ENCODE results near the gene PRR5. TPM values are rescaled to one million over a fixed set of nuclear protein-coding genes. Genes with fewer than 3 reads are reported as not detected.

Gene PRR5
- total RNA-seq, 1 experiment from 2014 or later: 11.8 TPM

DNA sequence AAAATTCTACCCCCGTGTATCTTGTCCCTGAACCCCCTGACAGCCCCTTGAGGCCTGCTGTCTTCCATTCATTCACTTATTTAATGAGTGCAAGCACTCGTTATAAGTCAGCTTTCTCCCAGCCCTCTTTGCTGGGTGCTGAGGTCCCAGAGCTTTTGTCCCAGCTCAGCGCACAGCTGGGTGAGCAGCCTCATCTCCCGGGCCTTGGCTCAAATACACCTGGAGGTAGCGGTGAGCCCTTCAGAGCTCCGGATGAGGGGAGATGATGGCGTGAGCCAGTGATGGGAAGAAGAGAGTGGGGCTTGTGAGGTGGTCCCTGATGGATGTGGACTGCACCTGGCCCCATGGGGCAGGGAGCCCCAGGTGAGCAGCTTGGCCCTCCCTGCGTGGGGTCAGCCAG lies 32.3 kb downstream of the PRR5 start:
- Histone ChIP-seq H3K4me1 (ENCODE audit: insufficient read depth, low read length) (no peaks in the 10 kb centered on the region; the same call in 1 of the 2 replicates), H3K14ac (ENCODE audit: insufficient read depth, low read length) (no peak overlapping the region; the same call in 1 of the 2 replicates), H3T11ph (ENCODE audit: low read length) (no peak overlapping the region), H2BK5ac (ENCODE audit: insufficient read length, low read length) (no peak overlapping the region), H2BK20ac (ENCODE audit: low read depth, low read length, poor library complexity, severe bottlenecking) (no peak overlapping the region), H3K18ac (ENCODE audit: insufficient read length, low read depth, low read length) (no peak overlapping the region), H3K4me2 (ENCODE audit: insufficient read depth, insufficient read length, low read length) (no peak overlapping the region), H2BK15ac (ENCODE audit: low read depth, low read length) (no peak overlapping the region), H3K56ac (ENCODE audit: insufficient read length, low read depth, low read length) (no peak overlapping the region), H4K8ac (replicated peaks; ENCODE audit: insufficient read length, low read depth, low read length) (no peak overlapping the region), H4K20me1 (ENCODE audit: control insufficient read depth, insufficient read depth, insufficient read length) (no peaks in the 10 kb centered on the region), H2BK120ac (ENCODE audit: low read depth, low read length, poor library complexity, severe bottlenecking) (no peak overlapping the region), H2AFZ (ENCODE audit: low read length) (no peak overlapping the region), H2AK5ac (ENCODE audit: insufficient read length, low read length) (no peak overlapping the region), H2BK12ac (ENCODE audit: insufficient read length, low read depth, low read length) (no peak overlapping the region), H3K79me2 (ENCODE audit: insufficient read depth, low read length) (no peaks in the 10 kb centered on the region), H3K27ac (ENCODE audit: insufficient read length, low read depth, low read length) (no peak overlapping the region), H3K9me3 (ENCODE audit: control insufficient read depth, low read depth, low read length) (no peaks in the 10 kb centered on the region), H4K5ac (ENCODE audit: insufficient read length, low read depth, low read length) (no peak overlapping the region), H3K23ac (ENCODE audit: insufficient read length, low read depth, low read length) (no peak overlapping the region), H3K9ac (ENCODE audit: extremely low read depth, insufficient read length, low read length) (no peak overlapping the region), H3K23me2 (ENCODE audit: insufficient read length, low read depth, low read length, poor library complexity, severe bottlenecking) (no peaks in the 10 kb centered on the region), H3K79me1 (ENCODE audit: insufficient read depth, low read depth, low read length, poor library complexity, severe bottlenecking) (no peaks in the 10 kb centered on the region), H4K91ac (ENCODE audit: insufficient read length, low read depth, low read length) (no peak overlapping the region), H3K27me3 (ENCODE audit: insufficient read depth, low read length) (no peaks in the 10 kb centered on the region), H3K4ac (ENCODE audit: low read depth, low read length) (no peak overlapping the region)
- Mint-ChIP-seq H3K4me1 (peaks cover 14 to 39% of the 10 kb centered on the region in 2 experiments), H3K4me3 (no peak overlapping the region), H3K27me3 (ENCODE audit: low read depth) (peaks cover 4% of the 10 kb centered on the region), H3K27ac (peak overlapping the region in 1 of 3 experiments; percentile 67; a peak in 3 of 7 replicates), H3K36me3 (ENCODE audit: insufficient read depth in 1 of 3, low read depth in 3 of 3) (no peaks in the 10 kb centered on the region), H3K9me3 (no peaks in the 10 kb centered on the region)
- DNase-seq: no peak
- WGBS (ENCODE audit: extremely low coverage, insufficient read length, low lambda C conversion rate): no CpG with 5 or more reads among the region's 8 CpGs
- TF ChIP-seq, protein P1, sequence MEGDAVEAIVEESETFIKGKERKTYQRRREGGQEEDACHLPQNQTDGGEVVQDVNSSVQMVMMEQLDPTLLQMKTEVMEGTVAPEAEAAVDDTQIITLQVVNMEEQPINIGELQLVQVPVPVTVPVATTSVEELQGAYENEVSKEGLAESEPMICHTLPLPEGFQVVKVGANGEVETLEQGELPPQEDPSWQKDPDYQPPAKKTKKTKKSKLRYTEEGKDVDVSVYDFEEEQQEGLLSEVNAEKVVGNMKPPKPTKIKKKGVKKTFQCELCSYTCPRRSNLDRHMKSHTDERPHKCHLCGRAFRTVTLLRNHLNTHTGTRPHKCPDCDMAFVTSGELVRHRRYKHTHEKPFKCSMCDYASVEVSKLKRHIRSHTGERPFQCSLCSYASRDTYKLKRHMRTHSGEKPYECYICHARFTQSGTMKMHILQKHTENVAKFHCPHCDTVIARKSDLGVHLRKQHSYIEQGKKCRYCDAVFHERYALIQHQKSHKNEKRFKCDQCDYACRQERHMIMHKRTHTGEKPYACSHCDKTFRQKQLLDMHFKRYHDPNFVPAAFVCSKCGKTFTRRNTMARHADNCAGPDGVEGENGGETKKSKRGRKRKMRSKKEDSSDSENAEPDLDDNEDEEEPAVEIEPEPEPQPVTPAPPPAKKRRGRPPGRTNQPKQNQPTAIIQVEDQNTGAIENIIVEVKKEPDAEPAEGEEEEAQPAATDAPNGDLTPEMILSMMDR (conservative IDR thresholded peaks at IDR 0.05): no peak
